Iris pigment epithelial cell (primary cell): ENCODE results near the gene PCDHGA9.
A peak's percentile ranks its signal among the peaks of the same experiment; 100 is the strongest.
"Not testable (repeated sequence)": the region's sequence is repeated elsewhere in the genome, so short reads cannot be mapped to it uniquely, and the experiment has no call there.

ENCODE experiments used
- DNase-seq: peaks from one replicate; pipeline ENCODE4 v3.0.0-alpha.2; 2011; ENCODE audit warnings: low read depth

The PCDHGA9 gene

GRCh38 chr5:141414548-141415274, 12.1 kb downstream of the PCDHGA9 start:
- DNase-seq, result not testable (repeated sequence)

GRCh38 chr5:141415275-141415618, 12.7 kb downstream of the PCDHGA9 start:
- not testable (repeated sequence) for DNase-seq

GRCh38 chr5:141417494-141418172, 15.1 kb downstream of the PCDHGA9 start, which contains the start of gene PCDHGB7:
Gene PCDHGB7, plus strand, starts transcription at chr5:141417677. Its CDS starts 183 bp downstream, at chr5:141417860.
- DNase-seq, result peak; percentile 85

GRCh38 chr5:141419074-141419880, 16.7 kb downstream of the PCDHGA9 start:
- no peak for DNase-seq

GRCh38 chr5:141420855-141421488, 18.4 kb downstream of the PCDHGA9 start, which contains the start of gene PCDHGA11:
Gene PCDHGA11, plus strand, starts transcription at chr5:141421051. Its CDS starts 177 bp downstream, at chr5:141421228.
- peak; percentile 68 for DNase-seq

GRCh38 chr5:141421489-141421855, 18.9 kb downstream of the PCDHGA9 start:
- no peak for DNase-seq

GRCh38 chr5:141422742-141423291, 20.2 kb downstream of the PCDHGA9 start:
- DNase-seq, result no peak

- DNase-seq, result no peak
These were observed 25.3 kb downstream of the PCDHGA9 start for GRCh38 chr5:141427783-141428426.

GRCh38 chr5:141430332-141431113, 27.9 kb downstream of the PCDHGA9 start, which contains the start of gene PCDHGA12:
Gene PCDHGA12, plus strand, starts transcription at chr5:141430507. Its CDS starts 253 bp downstream, at chr5:141430760.
- peak; percentile 86 for DNase-seq

- peak; percentile 34 for DNase-seq
These were observed 28.7 kb downstream of the PCDHGA9 start for GRCh38 chr5:141431286-141431685.

GRCh38 chr5:141432308-141432707, 29.7 kb downstream of the PCDHGA9 start:
- DNase-seq, result not testable (repeated sequence)

GRCh38 chr5:141432726-141433125, 30.1 kb downstream of the PCDHGA9 start:
- DNase-seq, result not testable (repeated sequence)

GRCh38 chr5:141434006-141434405, 31.4 kb downstream of the PCDHGA9 start:
- DNase-seq, result no peak

GRCh38 chr5:141437221-141437620, 34.6 kb downstream of the PCDHGA9 start:
- no peak for DNase-seq

GRCh38 chr5:141439411-141440141, 37.0 kb downstream of the PCDHGA9 start:
- no peak for DNase-seq

GRCh38 chr5:141440341-141440740, 37.8 kb downstream of the PCDHGA9 start:
- no peak for DNase-seq

GRCh38 chr5:141441571-141442170, 39.1 kb downstream of the PCDHGA9 start:
- no peak for DNase-seq
